Keratinocyte (primary cell): ENCODE results near the gene HDAC9.

Experiments
- CTCF ChIP-seq, 3 experiments: IDR thresholded peaks in 1 of 3; conservative IDR thresholded peaks in 1 of 3; optimal IDR thresholded peaks in 1 of 3; 2 replicates in 2 of 3; 3 replicates in 1 of 3; pipeline versions ENCODE3 to v1.5.1; 2011; ENCODE audit warnings: low read length in 3 of 3, mild to moderate bottlenecking in 3 of 3, moderate library complexity in 2 of 3, control low read depth in 1 of 3, inconsistent platforms in 1 of 3; ENCODE audit not compliant: insufficient read depth in 2 of 3; ENCODE audit errors: extremely low read depth in 1 of 3
- EZH2 ChIP-seq: IDR thresholded peaks from one replicate; pipeline ENCODE4 v1.6.1; 2012; ENCODE audit warnings: inconsistent platforms, mild to moderate bottlenecking, low read length, moderate library complexity

DNA sequence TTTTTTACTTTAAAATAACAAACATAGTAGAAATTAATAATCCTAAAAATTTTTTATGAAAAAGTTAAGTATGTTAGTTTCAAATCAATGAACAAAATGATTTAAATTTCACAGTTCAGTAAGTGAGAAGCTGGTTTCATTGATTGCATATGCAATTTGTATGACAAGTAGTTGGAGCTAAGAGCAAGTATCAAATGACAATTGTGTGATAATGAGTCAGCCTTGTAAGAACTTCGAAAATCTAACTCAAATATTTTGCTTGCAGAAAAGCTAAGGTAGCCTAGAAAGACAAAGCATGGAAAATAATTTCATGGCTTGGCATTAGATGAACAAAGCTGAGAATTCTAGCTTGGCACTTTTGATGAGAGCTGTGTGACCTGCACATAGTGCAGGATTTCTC is 111.5 kb downstream of the HDAC9 start:
- TF ChIP-seq CTCF (optimal IDR thresholded peaks at IDR 0.05 in 1 of 3, IDR thresholded peaks at IDR 0.05 in 1 of 3, conservative IDR thresholded peaks at IDR 0.05 in 1 of 3; ENCODE audit: extremely low read depth in 1 of 3, insufficient read depth in 2 of 3, low read length in 3 of 3) (no peak), EZH2 (no peak)
